GM12878 (cell line): ENCODE data around the gene C22orf15. TPM values are rescaled to one million over a fixed set of nuclear protein-coding genes. Genes with fewer than 3 reads are reported as not detected.

Source experiments
- ATAC-seq: fragments of 200-7000 bp; cut with Tn5 transposase; 3 replicates; pipeline ENCODE4 v1.9.1; 2020; ENCODE audit warnings: mild to moderate bottlenecking, moderate library complexity
- BruUV-seq: library from RNA; stranded (reverse); fragments of 400-500 nt; replicated peaks from 2 replicates; lab custom pipeline; 2021; lab: Mats Ljungman, UMichigan
- CTCF ChIA-PET: fragments of 300-600 bp; sonication (Branson Sonifier 250); formaldehyde crosslinking; extraction: SDS; loops from one replicate; lab custom pipeline; 2021; ENCODE audit warnings: inconsistent platforms; lab: Yijun Ruan, JAX
- POLR2A ChIA-PET: fragments of 350-600 bp; formaldehyde crosslinking; extraction: SDS; loops from one replicate; lab custom pipeline; 2021; ENCODE audit warnings: inconsistent platforms; lab: Charles Lee
- RAD21 ChIA-PET: fragments of 300-600 bp; sonication (Branson Sonifier 250); formaldehyde crosslinking; loops from one replicate; lab custom pipeline; 2023; ENCODE audit warnings: antibody characterized with exemption; ENCODE audit not compliant: unreplicated experiment; lab: Charles Lee
- SMC1A ChIA-PET: fragments of 300-600 bp; sonication (Branson Sonifier 250); formaldehyde crosslinking; loops from one replicate; lab custom pipeline; 2023; ENCODE audit not compliant: unreplicated experiment, uncharacterized antibody; lab: Charles Lee
- DNase-seq: peaks from one replicate; pipeline ENCODE4 v3.0.0-alpha.2; 2011; ENCODE audit warnings: low read depth, low spot score
- FAIRE-seq: peaks from 3 replicates; lab custom pipeline; 2011; peaks lifted over from hg19 to GRCh38; lab: Jason Lieb, UNC
- H2AFZ ChIP-seq: 2 replicates; pipeline ENCODE4 v1.6.0; 2011; ENCODE audit warnings: low read depth, low read length, control low read depth; ENCODE audit not compliant: control insufficient read depth
- H3K27ac ChIP-seq: 2 replicates; pipeline ENCODE4 v1.5.1; 2011; ENCODE audit warnings: control low read depth; ENCODE audit not compliant: control insufficient read depth, insufficient read depth
- H3K27me3 ChIP-seq, 2 experiments: replicated peaks in 1 of 2; 2 replicates each; pipeline versions ENCODE4 v1.6.0 to v1.6.1; 2011; ENCODE audit warnings: low read length in 1 of 2; ENCODE audit not compliant: control insufficient read depth in 2 of 2, insufficient read depth in 2 of 2
- H3K36me3 ChIP-seq, 2 experiments: 2 replicates each; pipeline ENCODE4 v1.5.1; 2011; ENCODE audit warnings: low read length in 1 of 2; ENCODE audit not compliant: control insufficient read depth in 2 of 2, insufficient read depth in 2 of 2
- H3K4me1 ChIP-seq: 2 replicates; pipeline ENCODE4 v1.6.1; 2011; ENCODE audit warnings: mild to moderate bottlenecking, low read length, moderate library complexity, mixed read lengths; ENCODE audit not compliant: control insufficient read depth, insufficient read depth
- H3K4me2 ChIP-seq: 2 replicates; pipeline ENCODE4 v1.6.0; 2011; ENCODE audit warnings: control low read depth; ENCODE audit not compliant: control insufficient read depth, insufficient read depth
- H3K4me3 ChIP-seq: fragments of 200-600 bp; sonication (generic); 2 replicates; pipeline ENCODE4 v1.5.1; 2016
- H3K79me2 ChIP-seq: 2 replicates; pipeline ENCODE4 v1.6.0; 2011; ENCODE audit warnings: low read length; ENCODE audit not compliant: control insufficient read depth, insufficient read depth
- H3K9ac ChIP-seq: 2 replicates; pipeline ENCODE4 v1.8.0; 2011; ENCODE audit warnings: low read length, control low read depth, mixed read lengths; ENCODE audit not compliant: control insufficient read depth, insufficient read depth
- H3K9me3 ChIP-seq: replicated peaks from 3 replicates; pipeline ENCODE4 v1.5.1; 2011; ENCODE audit warnings: mild to moderate bottlenecking, low read length; ENCODE audit not compliant: control insufficient read depth, insufficient read depth
- H4K20me1 ChIP-seq: 2 replicates; pipeline ENCODE4 v1.6.0; 2011; ENCODE audit not compliant: control insufficient read depth, insufficient read depth
- ASH2L ChIP-seq: fragments of 300-600, 200-600 bp; sonication (generic); IDR thresholded peaks from 2 replicates; pipeline ENCODE4 v1.6.1; 2017; ENCODE audit warnings: low read depth, mild to moderate bottlenecking, borderline replicate concordance
- BMI1 ChIP-seq: fragments of 450-650 bp; IDR thresholded peaks from 2 replicates; pipeline ENCODE4 v1.6.1; 2016; ENCODE audit warnings: mild to moderate bottlenecking, moderate library complexity, borderline replicate concordance
- FOXK2 ChIP-seq: fragments of 450-650 bp; IDR thresholded peaks from 2 replicates; pipeline ENCODE4 v1.6.1; 2017; ENCODE audit warnings: mild to moderate bottlenecking, moderate library complexity
- GABPA ChIP-seq: IDR thresholded peaks from 2 replicates; pipeline ENCODE4 v1.6.1; 2014; ENCODE audit warnings: antibody characterized with exemption, low read depth, mild to moderate bottlenecking, inconsistent platforms
- KLF5 ChIP-seq: fragments of 450-650 bp; IDR thresholded peaks from 2 replicates; pipeline ENCODE4 v1.6.1; 2014; ENCODE audit warnings: mild to moderate bottlenecking; ENCODE audit not compliant: partially characterized antibody
- MEF2B ChIP-seq: fragments of 450-650 bp; IDR thresholded peaks from 2 replicates; pipeline ENCODE4 v1.6.1; 2018; ENCODE audit warnings: mild to moderate bottlenecking, moderate library complexity; ENCODE audit not compliant: partially characterized antibody, poor library complexity, severe bottlenecking
- NFYA ChIP-seq: IDR thresholded peaks from 2 replicates; pipeline ENCODE4 v1.6.1; 2011; ENCODE audit warnings: low read depth, mild to moderate bottlenecking, low read length, improper control_type of control experiment, borderline replicate concordance
- PAX8 ChIP-seq: fragments of 450-650 bp; IDR thresholded peaks from 2 replicates; pipeline ENCODE4 v1.6.1; 2017; ENCODE audit warnings: mild to moderate bottlenecking, moderate library complexity
- POLR2A ChIP-seq: IDR thresholded peaks from 2 replicates; pipeline ENCODE4 v1.6.1; 2011; ENCODE audit warnings: low read depth, mild to moderate bottlenecking, low read length
- POLR2AphosphoS5 ChIP-seq: IDR thresholded peaks from 2 replicates; pipeline ENCODE4 v1.6.1; 2011; ENCODE audit warnings: mild to moderate bottlenecking, low read length, inconsistent platforms
- STAT1 ChIP-seq: fragments of 450-650 bp; conservative IDR thresholded peaks from 2 replicates; pipeline ENCODE4 v1.6.1; 2014; ENCODE audit warnings: antibody characterized with exemption, mild to moderate bottlenecking
- TAF1 ChIP-seq: IDR thresholded peaks from 2 replicates; pipeline ENCODE4 v1.6.1; 2011; ENCODE audit warnings: mild to moderate bottlenecking, low read depth, low read length, borderline replicate concordance
- TARDBP ChIP-seq: IDR thresholded peaks from 2 replicates; pipeline ENCODE4 v1.6.1; 2016; ENCODE audit warnings: borderline replicate concordance
- TBL1XR1 ChIP-seq: IDR thresholded peaks from 2 replicates; pipeline ENCODE4 v1.6.1; 2012; ENCODE audit warnings: low read depth, low read length, improper control_type of control experiment
- YY1 ChIP-seq: IDR thresholded peaks from 2 replicates; pipeline ENCODE4 v1.6.1; 2011; ENCODE audit warnings: low read depth, mild to moderate bottlenecking, low read length
- ZNF274 ChIP-seq: IDR thresholded peaks from one replicate; pipeline ENCODE4 v1.8.0; 2011; ENCODE audit not compliant: insufficient read length, insufficient read depth
- ZNF622 ChIP-seq: fragments of 450-650 bp; IDR thresholded peaks from 2 replicates; pipeline ENCODE4 v1.6.1; 2017; ENCODE audit warnings: mild to moderate bottlenecking, inconsistent platforms
- WGBS: methylation state at CpG from one replicate; pipeline ENCODE4 v1.1.6; 2016; ENCODE audit warnings: low lambda C conversion rate; ENCODE audit not compliant: insufficient replicate concordance, insufficient coverage; ENCODE audit errors: missing lambda C conversion rate; 5-methylcytosine and 5-hydroxymethylcytosine counted together
- in situ Hi-C: fragments of 300-500 bp; cut with MboI; formaldehyde crosslinking; loops from 9 replicates; pipeline ENCODE4 v1.14.3; 2018; ENCODE audit warnings: mixed read lengths
- intact Hi-C: fragments of 100-400 bp; cut with micrococcal nuclease; formaldehyde crosslinking; loops from one replicate; pipeline ENCODE4 v1.14.2; 2022; ENCODE audit not compliant: unreplicated experiment
- polyA plus RNA-seq, 11 experiments: library from polyadenylated mRNA; depleted of rRNA in 4 of 11; unstranded in 6 of 11; stranded (reverse) in 5 of 11; fragments of >200 nt; fragmentation: Nextera tagmentation in 4 of 11; fragmentation: Illumina TruSeq in 1 of 11; extraction: Ambion mirVana in 4 of 11; extraction: Trizol in 1 of 11; gene quantifications; 1 replicate in 1 of 11; 2 replicates in 10 of 11; pipeline versions ENCODE4 v1.2.1 to v1.2.3, GENCODE V29; 2011 to 2016; ENCODE audit warnings: inconsistent platforms in 2 of 11, missing spikeins in 2 of 11, low read depth in 1 of 11
- total RNA-seq, 4 experiments: library from RNA; depleted of rRNA in 3 of 4; stranded (reverse); fragments of >200 nt in 3 of 4; fragmentation: Illumina TruSeq in 1 of 4; extraction: Trizol in 1 of 4; gene quantifications; 2 replicates each; pipeline versions ENCODE4 v1.2.1 to v1.2.3, GENCODE V29; 2013 to 2021
- TF ChIP-seq, protein P1 (sequence below): fragments of 450-650 bp; IDR thresholded peaks from 2 replicates; pipeline ENCODE4 v1.6.1; 2016; ENCODE audit warnings: mild to moderate bottlenecking, moderate library complexity, borderline replicate concordance
- TF ChIP-seq, protein P2 (sequence below): fragments of 450-650 bp; IDR thresholded peaks from 2 replicates; pipeline ENCODE4 v1.6.1; 2017; ENCODE audit warnings: mild to moderate bottlenecking, low read depth, inconsistent platforms; ENCODE audit not compliant: poor library complexity, severe bottlenecking

The C22orf15 gene
- total and polyA plus RNA-seq, 10 of the 15 experiments (the other 5 are each of a cell fraction or from before 2014, with no cell fraction given) = 0.05 to 0.47 (median 0.13) TPM; not detected in 3

DNA sequence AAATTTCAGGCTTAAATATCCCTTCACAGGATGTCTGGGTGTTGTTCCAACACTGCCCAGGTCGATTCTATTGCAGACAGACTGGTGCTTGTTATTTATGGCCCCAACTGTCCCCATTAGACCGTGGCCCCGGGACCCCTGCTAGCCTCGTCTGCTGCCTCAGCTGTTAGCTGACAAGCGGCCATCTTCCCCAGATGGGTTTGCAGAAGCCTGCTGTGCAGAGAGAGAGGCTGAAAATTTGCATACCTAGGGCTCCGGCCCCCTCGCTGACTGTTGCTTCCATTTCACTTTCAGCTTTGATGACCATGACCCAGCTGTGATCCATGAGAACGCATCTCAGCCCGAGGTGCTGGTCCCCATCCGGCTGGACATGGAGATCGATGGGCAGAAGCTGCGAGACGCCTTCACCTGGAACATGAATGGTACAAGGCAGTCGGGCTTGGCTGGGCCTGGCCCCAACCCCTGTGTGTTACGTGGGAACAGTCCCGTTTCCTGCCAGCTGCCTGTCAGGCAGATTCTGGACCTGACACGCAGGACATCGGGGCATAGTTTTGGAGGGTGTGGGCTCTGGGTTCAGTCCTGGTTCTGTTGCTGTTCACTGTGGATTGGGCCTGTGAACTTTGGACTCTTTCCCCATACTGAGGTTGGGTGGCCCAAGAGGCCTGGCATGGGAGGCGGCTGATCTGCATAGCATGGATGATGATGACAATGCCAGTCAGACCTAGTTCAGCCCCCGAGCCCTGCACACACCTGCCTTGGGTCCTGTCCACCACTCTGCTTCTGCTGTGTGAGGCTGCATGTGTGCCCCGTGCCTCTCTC is 40.4 kb downstream of the C22orf15 start:
- SMC1A ChIA-PET = interaction anchor here (1.0 to 1.7 kb wide), 3 partner anchors 17 to 32 kb away, joined by 3 to 5 read pairs (median 3); partner anchors contain the start of gene SMARCB1
- Histone ChIP-seq H3K4me1 (peaks cover 87% of the 10 kb centered on the region), H3K9me3 (no peaks in the 10 kb centered on the region), H3K27ac (peak overlapping the region; percentile 91), H3K9ac (peak overlapping the region; percentile 84), H2AFZ (peak overlapping the region; percentile 60), H3K27me3 (no peaks in the 10 kb centered on the region), H3K36me3 (peaks cover 16 to 28% of the 10 kb centered on the region in 2 experiments), H3K4me2 (peak overlapping the region; percentile 100), H3K4me3 (peak overlapping the region; percentile 70), H4K20me1 (no peaks in the 10 kb centered on the region), H3K79me2 (peaks cover 38% of the 10 kb centered on the region)
- DNase-seq = no peak
- no TSS peak for BruUV-seq
- in situ Hi-C loops = no loop called here
- FAIRE-seq = peak; percentile 7
- 5% methylated on average over 21 of the region's 21 CpGs for WGBS
- peak; percentile 29 for ATAC-seq
- CTCF ChIA-PET = interaction anchor here (0.7 to 2.4 kb wide), 7 partner anchors 11 to 53 kb away, joined by 3 to 7 read pairs (median 4); partner anchors contain the start of gene CHCHD10
- RAD21 ChIA-PET = interaction anchor here (0.6 to 2.2 kb wide), 2 partner anchors 43 to 669 kb away, joined by 4 to 7 read pairs; no protein-coding TSS in a partner anchor
- POLR2A ChIA-PET = interaction anchor here (1.0 to 2.7 kb wide), 5 partner anchors 14 to 626 kb away, joined by 3 to 12 read pairs (median 4); partner anchors contain the start of gene SLC2A11
- intact Hi-C loops = no loop called here
- TF ChIP-seq YY1 (peak; percentile 94), BMI1 (no peak), TARDBP (no peak), NFYA (no peak), ZNF622 (no peak), POLR2A (peak; percentile 83), ASH2L (no peak), MEF2B (no peak), ZNF274 (no peak), TBL1XR1 (no peak), GABPA (no peak), PAX8 (no peak), FOXK2 (no peak), KLF5 (no peak), TAF1 (peak; percentile 54; the same call in 1 of the 2 replicates), STAT1 (no peak), POLR2AphosphoS5 (peak; percentile 78)
- TF ChIP-seq, protein P1, sequence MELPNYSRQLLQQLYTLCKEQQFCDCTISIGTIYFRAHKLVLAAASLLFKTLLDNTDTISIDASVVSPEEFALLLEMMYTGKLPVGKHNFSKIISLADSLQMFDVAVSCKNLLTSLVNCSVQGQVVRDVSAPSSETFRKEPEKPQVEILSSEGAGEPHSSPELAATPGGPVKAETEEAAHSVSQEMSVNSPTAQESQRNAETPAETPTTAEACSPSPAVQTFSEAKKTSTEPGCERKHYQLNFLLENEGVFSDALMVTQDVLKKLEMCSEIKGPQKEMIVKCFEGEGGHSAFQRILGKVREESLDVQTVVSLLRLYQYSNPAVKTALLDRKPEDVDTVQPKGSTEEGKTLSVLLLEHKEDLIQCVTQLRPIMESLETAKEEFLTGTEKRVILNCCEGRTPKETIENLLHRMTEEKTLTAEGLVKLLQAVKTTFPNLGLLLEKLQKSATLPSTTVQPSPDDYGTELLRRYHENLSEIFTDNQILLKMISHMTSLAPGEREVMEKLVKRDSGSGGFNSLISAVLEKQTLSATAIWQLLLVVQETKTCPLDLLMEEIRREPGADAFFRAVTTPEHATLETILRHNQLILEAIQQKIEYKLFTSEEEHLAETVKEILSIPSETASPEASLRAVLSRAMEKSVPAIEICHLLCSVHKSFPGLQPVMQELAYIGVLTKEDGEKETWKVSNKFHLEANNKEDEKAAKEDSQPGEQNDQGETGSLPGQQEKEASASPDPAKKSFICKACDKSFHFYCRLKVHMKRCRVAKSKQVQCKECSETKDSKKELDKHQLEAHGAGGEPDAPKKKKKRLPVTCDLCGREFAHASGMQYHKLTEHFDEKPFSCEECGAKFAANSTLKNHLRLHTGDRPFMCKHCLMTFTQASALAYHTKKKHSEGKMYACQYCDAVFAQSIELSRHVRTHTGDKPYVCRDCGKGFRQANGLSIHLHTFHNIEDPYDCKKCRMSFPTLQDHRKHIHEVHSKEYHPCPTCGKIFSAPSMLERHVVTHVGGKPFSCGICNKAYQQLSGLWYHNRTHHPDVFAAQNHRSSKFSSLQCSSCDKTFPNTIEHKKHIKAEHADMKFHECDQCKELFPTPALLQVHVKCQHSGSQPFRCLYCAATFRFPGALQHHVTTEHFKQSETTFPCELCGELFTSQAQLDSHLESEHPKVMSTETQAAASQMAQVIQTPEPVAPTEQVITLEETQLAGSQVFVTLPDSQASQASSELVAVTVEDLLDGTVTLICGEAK = no peak
- TF ChIP-seq, protein P2, sequence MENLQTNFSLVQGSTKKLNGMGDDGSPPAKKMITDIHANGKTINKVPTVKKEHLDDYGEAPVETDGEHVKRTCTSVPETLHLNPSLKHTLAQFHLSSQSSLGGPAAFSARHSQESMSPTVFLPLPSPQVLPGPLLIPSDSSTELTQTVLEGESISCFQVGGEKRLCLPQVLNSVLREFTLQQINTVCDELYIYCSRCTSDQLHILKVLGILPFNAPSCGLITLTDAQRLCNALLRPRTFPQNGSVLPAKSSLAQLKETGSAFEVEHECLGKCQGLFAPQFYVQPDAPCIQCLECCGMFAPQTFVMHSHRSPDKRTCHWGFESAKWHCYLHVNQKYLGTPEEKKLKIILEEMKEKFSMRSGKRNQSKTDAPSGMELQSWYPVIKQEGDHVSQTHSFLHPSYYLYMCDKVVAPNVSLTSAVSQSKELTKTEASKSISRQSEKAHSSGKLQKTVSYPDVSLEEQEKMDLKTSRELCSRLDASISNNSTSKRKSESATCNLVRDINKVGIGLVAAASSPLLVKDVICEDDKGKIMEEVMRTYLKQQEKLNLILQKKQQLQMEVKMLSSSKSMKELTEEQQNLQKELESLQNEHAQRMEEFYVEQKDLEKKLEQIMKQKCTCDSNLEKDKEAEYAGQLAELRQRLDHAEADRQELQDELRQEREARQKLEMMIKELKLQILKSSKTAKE = no peak
